Measurements from ENCODE around the gene FKBP2.
A peak's percentile ranks its signal among the peaks of the same experiment; 100 is the strongest.
"Not testable (repeated sequence)": the region's sequence is repeated elsewhere in the genome, so short reads cannot be mapped to it uniquely, and the experiment has no call there.

The FKBP2 gene

DNA sequence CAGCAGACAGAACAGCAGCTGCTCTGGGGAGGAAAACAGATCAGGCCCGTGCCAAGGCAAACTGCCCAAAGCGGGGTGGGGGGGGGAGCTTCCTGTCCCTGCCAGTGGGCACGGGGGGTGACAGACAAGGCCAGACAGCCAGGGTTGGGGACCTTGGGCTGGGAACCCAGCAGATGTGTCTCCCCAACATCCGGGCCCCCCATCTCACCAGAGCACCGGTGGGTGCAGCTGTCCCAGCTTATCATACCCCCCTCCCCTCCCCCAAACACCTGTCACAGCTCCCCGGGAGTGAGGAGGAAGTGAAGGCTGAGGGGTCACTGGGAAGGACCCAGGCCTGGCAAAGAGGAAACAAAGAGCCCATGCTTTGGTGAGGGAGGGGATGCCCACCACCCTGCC is 4.5 kb downstream of the FKBP2 start:
- H3K36me3 ChIP-seq (ENCODE audit: insufficient read depth, low read length) = peaks cover 21% of the 10 kb centered on the region; the same call in 1 of the 2 replicates
- no peaks in the 10 kb centered on the region for H4K20me1 ChIP-seq (ENCODE audit: insufficient read depth, low read length)
- H3K4me1 ChIP-seq (ENCODE audit: insufficient read depth, low read length, severe bottlenecking) = peaks cover 50% of the 10 kb centered on the region
- H3K9me3 ChIP-seq (ENCODE audit: low read length) = no peaks in the 10 kb centered on the region
- H3K4me3 ChIP-seq (ENCODE audit: low read depth, low read length, poor library complexity, severe bottlenecking) = peak overlapping the region; percentile 91
- 0 out of 2 replicates have a peak, but pooled peaks cover 3% of the 10 kb centered on the region for H3F3A ChIP-seq (ENCODE audit: insufficient read depth, low read length)
- no peaks in the 10 kb centered on the region for H3K9me2 ChIP-seq (ENCODE audit: low read depth, low read length)
- no peaks in the 10 kb centered on the region; the same call in 1 of the 2 replicates for H3K79me2 ChIP-seq (ENCODE audit: insufficient read depth, low read length)
- peak overlapping the region; percentile 91 for H3K9ac ChIP-seq (ENCODE audit: low read length)
- peak overlapping the region; percentile 85 for H3K27ac ChIP-seq (ENCODE audit: low read depth, low read length, poor library complexity, severe bottlenecking)
- TF ChIP-seq, protein P1, sequence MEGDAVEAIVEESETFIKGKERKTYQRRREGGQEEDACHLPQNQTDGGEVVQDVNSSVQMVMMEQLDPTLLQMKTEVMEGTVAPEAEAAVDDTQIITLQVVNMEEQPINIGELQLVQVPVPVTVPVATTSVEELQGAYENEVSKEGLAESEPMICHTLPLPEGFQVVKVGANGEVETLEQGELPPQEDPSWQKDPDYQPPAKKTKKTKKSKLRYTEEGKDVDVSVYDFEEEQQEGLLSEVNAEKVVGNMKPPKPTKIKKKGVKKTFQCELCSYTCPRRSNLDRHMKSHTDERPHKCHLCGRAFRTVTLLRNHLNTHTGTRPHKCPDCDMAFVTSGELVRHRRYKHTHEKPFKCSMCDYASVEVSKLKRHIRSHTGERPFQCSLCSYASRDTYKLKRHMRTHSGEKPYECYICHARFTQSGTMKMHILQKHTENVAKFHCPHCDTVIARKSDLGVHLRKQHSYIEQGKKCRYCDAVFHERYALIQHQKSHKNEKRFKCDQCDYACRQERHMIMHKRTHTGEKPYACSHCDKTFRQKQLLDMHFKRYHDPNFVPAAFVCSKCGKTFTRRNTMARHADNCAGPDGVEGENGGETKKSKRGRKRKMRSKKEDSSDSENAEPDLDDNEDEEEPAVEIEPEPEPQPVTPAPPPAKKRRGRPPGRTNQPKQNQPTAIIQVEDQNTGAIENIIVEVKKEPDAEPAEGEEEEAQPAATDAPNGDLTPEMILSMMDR (IDR thresholded peaks at IDR 0.05; ENCODE audit: low read length) = no peak
- TF ChIP-seq EZH2 (IDR thresholded peaks at IDR 0.05; ENCODE audit: borderline replicate concordance, low read length) = no peak
- H2AFZ ChIP-seq (ENCODE audit: low read length) = no peak overlapping the region
- no peaks in the 10 kb centered on the region for H3K27me3 ChIP-seq (ENCODE audit: insufficient read depth, low read length)
- peak overlapping the region; percentile 79 for H3K4me2 ChIP-seq (ENCODE audit: low read length)

DNA sequence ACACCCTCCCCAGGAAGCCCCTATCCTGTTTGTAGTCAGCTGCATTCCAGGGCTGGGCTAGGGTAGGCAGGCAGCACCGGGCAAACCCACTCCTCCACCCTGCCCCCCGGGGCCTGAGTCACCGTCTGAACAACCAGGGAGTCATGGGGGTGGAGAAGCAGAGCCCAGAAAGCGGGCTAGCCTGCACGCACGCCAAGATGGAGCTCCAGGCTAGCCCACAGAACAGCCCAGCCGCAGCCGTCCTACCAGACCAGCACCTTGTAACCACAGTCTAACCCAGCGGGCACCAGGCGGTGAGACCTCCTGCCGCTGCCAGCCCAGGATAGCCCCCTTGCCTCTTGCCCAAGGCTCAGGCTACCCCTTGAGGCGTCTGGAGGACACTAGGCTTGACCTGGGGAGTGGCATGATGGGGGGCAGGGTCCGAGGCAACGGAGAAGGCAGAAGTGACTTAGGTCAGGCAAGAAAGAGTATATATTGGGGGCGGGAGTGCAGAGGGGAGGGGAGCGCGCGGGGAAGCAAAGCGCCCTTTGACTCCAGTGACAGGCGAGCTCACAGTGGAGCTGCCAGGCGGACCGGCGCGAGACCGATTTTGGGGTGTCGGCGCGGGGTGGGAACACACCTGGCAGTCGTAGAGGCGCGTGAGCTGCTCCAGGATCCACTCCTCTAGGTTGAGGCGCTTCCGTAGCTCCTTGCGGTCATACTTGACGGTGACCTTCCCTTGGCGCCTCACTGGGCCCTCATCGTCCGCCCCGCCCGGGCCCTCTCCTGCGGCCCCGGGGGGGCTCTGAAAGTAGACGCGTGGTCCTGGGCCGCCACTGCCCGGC is 5.1 kb downstream of the FKBP2 start:
- TF ChIP-seq, protein P1 (IDR thresholded peaks at IDR 0.05; ENCODE audit: low read length) = no peak
- no peak for TF ChIP-seq EZH2 (IDR thresholded peaks at IDR 0.05; ENCODE audit: borderline replicate concordance, low read length)
- Histone ChIP-seq H3F3A (ENCODE audit: insufficient read depth, low read length) (0 out of 2 replicates have a peak, but pooled peaks cover 3% of the 10 kb centered on the region), H2AFZ (ENCODE audit: low read length) (no peak overlapping the region), H3K4me3 (ENCODE audit: low read depth, low read length, poor library complexity, severe bottlenecking) (peak overlapping the region; percentile 91), H3K4me2 (ENCODE audit: low read length) (peak overlapping the region; percentile 79), H3K9me3 (ENCODE audit: low read length) (no peaks in the 10 kb centered on the region), H3K79me2 (ENCODE audit: insufficient read depth, low read length) (no peaks in the 10 kb centered on the region; the same call in 1 of the 2 replicates), H3K9ac (ENCODE audit: low read length) (peak overlapping the region; percentile 91), H3K27ac (ENCODE audit: low read depth, low read length, poor library complexity, severe bottlenecking) (peak overlapping the region; percentile 85), H3K9me2 (ENCODE audit: low read depth, low read length) (no peaks in the 10 kb centered on the region), H4K20me1 (ENCODE audit: insufficient read depth, low read length) (no peaks in the 10 kb centered on the region), H3K4me1 (ENCODE audit: insufficient read depth, low read length, severe bottlenecking) (peaks cover 54% of the 10 kb centered on the region), H3K27me3 (ENCODE audit: insufficient read depth, low read length) (no peaks in the 10 kb centered on the region), H3K36me3 (ENCODE audit: insufficient read depth, low read length) (peaks cover 21% of the 10 kb centered on the region; the same call in 1 of the 2 replicates)

DNA sequence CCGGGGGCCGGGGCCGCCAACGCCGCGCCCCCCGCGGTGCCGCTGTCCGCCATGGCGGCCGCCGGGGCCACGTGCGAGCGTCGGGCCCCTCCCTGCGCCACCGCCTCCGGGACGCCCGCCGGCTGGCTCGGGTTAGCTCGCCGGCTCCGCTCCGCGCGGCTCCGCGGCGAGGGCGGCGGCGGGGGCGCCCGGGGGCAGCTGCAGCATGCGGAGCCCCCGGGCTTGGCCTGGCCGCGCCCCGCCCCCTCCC is 5.7 kb downstream of the FKBP2 start:
- H3K4me3 ChIP-seq (ENCODE audit: low read depth, low read length, poor library complexity, severe bottlenecking) = peak overlapping the region; percentile 91
- H4K20me1 ChIP-seq (ENCODE audit: insufficient read depth, low read length); H3K79me2 ChIP-seq (ENCODE audit: insufficient read depth, low read length); H3K27ac ChIP-seq (ENCODE audit: low read depth, low read length, poor library complexity, severe bottlenecking); H3K27me3 ChIP-seq (ENCODE audit: insufficient read depth, low read length); H2AFZ ChIP-seq (ENCODE audit: low read length); H3K4me2 ChIP-seq (ENCODE audit: low read length); H3F3A ChIP-seq (ENCODE audit: insufficient read depth, low read length); H3K9me3 ChIP-seq (ENCODE audit: low read length); H3K9me2 ChIP-seq (ENCODE audit: low read depth, low read length): not testable (repeated sequence)
- peaks cover 21% of the 10 kb centered on the region; the same call in 1 of the 2 replicates for H3K36me3 ChIP-seq (ENCODE audit: insufficient read depth, low read length)
- peaks cover 56% of the 10 kb centered on the region for H3K4me1 ChIP-seq (ENCODE audit: insufficient read depth, low read length, severe bottlenecking)
- peak overlapping the region; percentile 91; the same call in 1 of the 2 replicates for H3K9ac ChIP-seq (ENCODE audit: low read length)

All from OCI-LY1 (cell line).